MM.1S (cell line): ENCODE measurements around the gene PGBD5.

Experiments
- CTCF ChIP-seq: fragments of 300-600 bp; sonication (generic); IDR thresholded peaks from 2 replicates; pipeline ENCODE4 v1.5.1; 2016; ENCODE audit warnings: antibody characterized with exemption, low read length, mixed read lengths
- EZH2 ChIP-seq: fragments of 300-600 bp; sonication (generic); optimal IDR thresholded peaks from 2 replicates; pipeline ENCODE3; 2017; ENCODE audit warnings: low read depth, mild to moderate bottlenecking, antibody characterized with exemption, low read length, mixed read lengths
- EZH2phosphoT487 ChIP-seq: fragments of 300-600 bp; sonication (generic); IDR thresholded peaks from 2 replicates; pipeline ENCODE4 v1.6.1; 2018; ENCODE audit warnings: antibody characterized with exemption, low read length

- TF ChIP-seq CTCF (no peak), EZH2phosphoT487 (no peak), EZH2 (no peak)
Observed at GRCh38 chr1:230286166-230286889, 139.8 kb downstream of the PGBD5 start.
